ENCODE data around the gene OSER1.

The OSER1 gene

DNA sequence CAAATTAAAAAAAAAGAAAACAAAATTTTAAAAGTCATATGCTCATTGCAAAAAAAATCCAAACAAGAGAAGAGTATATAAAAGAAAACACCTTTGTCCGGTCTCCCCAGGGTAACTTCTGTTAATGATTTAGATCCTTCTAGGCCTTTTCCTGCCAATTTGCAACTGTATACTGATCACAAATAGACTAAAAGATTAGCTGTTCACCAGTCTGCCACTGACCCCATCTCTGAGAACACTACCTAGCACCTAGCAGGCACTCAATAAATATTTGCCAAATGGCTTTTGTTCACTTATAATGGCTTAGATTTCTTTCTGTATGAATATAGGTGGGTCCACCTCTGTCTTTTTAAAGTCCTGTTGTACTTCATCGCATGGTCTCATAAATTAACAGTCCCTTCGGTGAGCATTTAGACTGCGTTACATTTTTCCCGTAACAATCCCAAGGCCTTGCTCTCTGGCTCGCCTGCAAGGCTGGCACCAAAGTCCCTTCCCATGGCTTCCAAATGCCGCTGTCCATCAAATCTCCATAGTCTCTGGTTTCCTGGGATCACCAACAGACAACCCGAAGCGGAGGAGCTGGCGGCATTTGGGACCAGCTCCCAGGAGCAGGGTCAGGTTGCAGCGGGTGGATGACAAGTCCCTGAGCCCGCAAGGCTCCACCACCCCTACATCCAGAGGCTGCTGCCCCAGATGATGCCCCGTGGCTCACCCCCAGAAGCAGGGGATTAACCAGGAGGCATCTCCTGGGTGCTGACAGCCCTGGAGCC, 35.4 kb downstream of the OSER1 start:
- DNase-seq (ENCODE audit: low spot score), result no peak

DNA sequence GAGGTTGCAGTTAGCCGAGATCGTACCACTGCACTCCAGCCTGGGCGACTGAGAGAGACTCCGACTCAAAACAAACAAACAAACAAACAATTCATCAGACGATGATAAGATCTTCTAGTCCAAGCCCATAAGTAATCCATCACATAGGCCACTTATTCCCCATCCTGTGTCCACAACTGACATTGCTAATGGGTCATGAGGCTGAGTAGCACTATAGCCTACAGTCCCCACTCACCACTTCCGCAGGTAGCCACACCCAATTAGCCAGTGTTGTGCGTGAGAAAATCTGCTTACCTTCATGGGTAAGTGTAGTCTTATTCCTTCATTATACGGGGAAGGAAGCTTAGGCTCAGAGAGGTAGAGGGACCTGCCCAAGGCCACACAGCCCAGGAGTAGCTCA, 36.7 kb downstream of the OSER1 start:
- no peak for DNase-seq (ENCODE audit: low spot score)

DNA sequence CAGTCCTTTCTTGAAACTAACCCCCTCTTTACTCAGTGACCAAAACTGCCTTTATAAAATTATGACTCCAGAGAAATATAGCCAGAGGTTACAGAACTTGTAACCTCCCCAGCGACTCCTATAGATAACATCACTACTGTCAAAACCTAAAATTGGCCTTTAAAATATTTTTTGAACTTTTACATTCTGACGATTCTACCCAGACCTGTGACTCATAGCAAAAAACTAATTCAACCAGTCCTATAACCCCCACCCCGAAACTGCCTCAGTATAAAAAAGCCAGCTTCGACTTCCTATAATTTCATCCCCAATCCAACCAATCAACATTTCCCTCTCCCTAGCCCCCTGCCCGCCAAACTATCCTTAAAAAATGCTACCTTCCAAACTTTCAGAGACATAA, 37.5 kb downstream of the OSER1 start:
- DNase-seq (ENCODE audit: low spot score), result no peak

DNA sequence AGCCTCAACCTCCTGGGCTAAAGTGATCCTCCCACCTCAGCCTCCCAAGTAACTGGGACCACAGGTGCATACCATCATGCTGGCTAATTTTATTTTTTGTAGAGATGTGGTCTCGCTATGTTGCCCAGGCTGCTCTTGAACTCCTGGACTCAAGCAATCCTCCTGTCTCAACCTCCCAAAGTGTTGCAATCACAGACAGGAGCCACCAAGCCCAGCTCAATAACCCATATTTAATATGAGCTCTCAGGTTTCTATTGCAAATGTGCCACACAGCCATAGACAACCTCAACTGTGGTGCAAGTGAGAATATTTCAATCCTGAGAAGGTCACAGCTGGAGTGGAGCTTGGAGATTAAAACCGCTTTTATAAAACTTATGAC, 38.0 kb downstream of the OSER1 start:
- DNase-seq (ENCODE audit: low spot score), result no peak

DNA sequence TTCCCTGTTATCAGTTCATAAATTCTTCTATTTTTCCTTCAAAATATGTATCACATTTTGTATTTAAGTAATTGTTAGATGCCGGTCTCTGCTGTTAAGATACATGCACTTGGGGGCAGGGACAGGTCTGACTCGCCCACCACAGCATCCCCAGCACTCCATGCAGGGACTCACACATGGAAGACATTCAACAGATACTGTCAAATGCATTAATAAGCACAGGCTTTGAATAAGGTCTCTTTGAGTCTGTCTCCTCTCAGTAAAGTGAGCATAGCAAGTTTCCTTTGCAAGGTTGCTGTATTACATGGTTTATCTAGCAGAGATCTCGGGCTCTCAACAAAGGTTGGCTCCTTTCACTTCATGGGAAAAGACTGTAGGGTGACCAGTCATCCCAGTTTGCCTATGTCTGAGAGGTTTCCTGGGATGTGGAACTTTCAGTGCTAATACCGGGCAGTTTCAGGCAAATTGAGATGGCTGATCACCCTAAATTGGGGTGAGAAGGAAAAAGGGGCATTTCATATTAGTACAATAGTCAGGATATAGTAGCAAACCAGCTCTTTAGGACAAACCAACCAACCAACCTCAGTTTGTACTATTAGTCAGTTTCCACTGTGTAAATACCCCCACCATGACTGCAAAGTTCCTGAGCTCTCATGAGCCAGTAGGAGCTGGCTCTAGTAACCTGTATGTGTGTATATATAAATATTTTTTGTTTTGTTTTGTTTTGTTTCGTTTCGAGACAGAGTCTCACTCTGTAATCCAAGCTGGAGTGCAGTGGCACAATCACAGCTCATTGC, 38.6 kb downstream of the OSER1 start:
- DNase-seq (ENCODE audit: low spot score), result no peak

DNA sequence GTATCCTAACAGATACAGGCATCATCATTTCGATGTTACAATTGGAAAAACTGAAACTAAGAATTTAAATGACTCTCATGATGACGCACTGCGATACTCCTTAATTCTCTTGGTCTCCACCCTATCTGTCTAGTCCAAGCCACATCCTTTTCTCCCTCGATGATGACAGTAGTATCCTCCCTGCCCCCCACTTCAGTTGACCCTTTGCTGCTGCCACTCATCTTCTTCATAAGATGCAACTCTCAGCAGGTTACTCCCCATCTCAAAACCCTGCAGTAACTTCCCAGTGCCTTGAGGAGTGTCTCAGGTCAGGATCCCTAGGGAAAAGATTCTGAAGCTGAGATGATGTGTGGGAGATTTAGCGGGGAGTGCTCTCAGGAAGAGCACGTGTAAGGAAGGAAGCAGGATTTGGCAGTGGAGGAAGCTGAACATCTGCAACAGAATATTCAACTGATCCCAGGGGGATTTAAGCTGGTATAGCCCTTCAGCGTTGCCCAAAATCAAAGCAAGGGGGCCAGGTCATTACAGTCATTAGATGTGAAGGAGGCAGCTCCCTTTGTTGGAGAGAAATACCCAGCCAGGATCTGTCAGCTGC, 39.7 kb downstream of the OSER1 start:
- DNase-seq (ENCODE audit: low spot score), result no peak

DNA sequence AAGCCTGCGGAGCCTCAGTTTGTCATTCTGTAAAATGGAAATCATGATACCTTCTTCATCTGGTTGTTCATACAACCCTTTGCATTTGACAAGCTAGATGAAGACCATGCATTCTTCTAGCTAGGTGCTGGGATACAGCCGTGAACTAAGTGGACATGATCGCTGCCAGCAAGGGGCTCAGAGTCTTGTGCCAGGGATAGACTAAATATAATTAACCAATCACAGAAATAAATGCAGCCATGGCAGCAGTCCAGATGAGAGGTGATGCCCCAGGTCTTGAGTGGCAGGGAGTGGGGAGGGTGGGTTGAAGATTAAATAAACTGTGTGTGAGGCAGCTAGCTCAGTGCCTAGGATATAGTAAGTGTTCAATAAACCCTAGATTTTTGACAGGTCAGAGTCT, 42.8 kb downstream of the OSER1 start:
- no peak for DNase-seq (ENCODE audit: low spot score)

DNA sequence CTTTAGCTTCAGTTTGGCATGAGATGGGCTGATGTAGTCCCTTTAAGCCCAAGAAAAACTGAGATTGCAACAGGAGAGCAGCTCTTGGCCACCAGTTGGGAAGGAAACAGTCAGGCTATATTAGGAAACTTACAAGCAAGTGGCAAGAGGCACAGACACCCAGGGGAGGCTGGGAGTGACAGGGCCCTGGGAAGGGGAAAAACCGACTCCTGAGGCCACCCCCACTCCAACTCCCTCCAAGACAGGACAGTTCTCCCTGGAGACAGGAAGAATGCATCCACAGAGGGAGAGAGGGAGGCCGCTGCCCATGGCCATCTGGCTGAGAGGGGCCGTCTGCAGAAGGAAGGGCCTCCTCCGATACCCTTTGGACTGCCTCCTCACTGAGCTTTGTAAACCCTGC, 44.1 kb downstream of the OSER1 start:
- no peak for DNase-seq (ENCODE audit: low spot score)

DNA sequence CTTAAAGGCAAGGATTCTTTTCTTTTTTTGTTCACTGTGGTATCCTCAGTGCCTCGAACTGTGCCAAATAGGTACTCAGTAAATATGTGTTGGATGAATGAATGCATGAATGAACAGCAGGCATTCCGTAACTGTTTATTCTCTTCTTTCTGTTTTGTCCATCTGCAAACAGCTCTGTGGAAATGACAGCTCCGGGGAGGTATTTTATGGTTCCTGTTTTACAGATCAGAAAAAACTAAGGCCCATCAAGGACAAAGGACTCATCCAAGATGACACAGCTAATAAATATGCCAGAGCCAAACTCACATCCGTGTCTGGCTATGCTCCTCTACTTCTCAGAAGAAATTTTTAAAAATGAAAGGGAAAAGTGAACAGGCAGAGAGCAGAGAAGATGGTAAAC, 44.6 kb downstream of the OSER1 start:
- DNase-seq (ENCODE audit: low spot score), result no peak

DNA sequence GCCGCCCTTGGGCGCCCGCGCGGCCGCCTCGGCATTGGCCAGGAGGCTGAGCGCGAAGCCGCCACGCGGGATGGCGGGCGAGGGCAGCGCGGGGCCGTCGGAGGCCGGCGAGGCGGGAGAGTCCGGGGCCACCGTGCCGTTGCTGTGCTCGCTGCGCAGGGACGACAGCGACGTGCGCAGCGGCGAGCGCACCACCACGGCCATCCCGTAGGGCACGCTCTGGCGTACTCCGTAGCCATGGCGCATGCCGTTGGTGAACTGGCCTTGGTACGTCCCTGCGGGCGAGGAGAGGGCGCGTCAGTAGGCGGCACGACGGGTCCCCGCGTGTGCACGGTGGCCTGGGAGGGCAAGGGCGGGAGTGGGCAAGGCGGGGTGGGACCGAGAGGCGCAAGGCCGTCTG, 50.4 kb downstream of the OSER1 start:
- no peak for DNase-seq (ENCODE audit: low spot score)

DNA sequence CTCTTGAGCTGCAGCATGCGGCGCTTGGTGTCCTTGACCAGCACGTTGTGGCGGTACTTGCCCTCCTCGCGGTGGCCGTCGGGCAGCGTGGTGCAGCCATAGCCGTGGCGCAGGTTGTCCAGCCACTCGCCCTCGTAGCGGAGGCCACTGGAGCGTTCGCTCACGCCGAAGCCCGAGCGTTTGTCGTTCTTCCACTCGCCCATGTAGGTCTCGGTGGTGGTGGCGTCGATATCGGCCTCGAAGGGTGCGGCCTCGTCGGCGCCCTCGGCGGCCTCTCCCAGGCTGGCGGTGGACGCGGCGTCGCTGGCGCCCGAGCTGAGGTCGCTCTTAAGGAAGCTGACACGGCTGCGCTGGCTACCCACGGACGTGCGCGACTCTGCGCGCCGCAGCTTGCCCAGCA, 50.9 kb downstream of the OSER1 start:
- DNase-seq (ENCODE audit: low spot score), result no peak

DNA sequence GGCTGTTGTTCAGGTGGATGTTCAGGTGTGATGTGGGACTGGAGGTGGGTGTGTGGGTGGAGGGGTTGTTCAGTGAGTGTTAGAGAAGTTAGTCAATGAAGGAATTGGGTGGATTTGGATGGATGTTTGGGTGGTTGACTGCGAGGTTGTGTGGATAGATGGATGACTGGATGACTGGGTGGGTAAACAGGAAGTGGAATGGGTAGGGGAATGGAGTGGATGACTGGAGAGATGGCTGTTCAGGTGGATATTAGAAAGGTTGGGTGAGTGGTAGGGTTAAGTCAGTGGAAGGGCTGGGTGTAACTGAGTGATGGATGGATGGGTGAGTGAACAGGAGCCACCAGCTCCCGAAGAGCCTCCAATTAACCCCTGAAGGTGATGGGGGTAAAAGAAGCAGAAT, 51.4 kb downstream of the OSER1 start:
- no peak for DNase-seq (ENCODE audit: low spot score)

DNA sequence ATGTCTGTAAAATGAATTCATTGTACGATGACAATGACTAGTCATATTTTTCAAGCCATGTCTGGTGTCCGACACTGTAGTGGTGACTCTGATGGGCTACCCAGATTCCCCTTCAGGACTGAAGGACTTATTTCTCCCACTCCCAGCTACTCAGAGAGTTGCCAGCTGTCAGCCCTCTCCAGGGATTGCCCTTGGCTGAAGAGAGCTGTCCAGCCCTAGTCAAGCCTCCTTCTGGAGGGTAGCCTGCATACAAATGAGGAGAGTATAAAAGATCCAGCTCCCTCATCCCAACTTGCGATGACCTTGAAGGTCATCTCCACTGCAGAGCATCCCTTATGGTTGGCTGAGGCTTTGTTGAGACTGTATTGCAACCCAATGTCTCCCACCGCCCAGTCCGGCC, 53.5 kb downstream of the OSER1 start:
- DNase-seq (ENCODE audit: low spot score), result no peak

DNA sequence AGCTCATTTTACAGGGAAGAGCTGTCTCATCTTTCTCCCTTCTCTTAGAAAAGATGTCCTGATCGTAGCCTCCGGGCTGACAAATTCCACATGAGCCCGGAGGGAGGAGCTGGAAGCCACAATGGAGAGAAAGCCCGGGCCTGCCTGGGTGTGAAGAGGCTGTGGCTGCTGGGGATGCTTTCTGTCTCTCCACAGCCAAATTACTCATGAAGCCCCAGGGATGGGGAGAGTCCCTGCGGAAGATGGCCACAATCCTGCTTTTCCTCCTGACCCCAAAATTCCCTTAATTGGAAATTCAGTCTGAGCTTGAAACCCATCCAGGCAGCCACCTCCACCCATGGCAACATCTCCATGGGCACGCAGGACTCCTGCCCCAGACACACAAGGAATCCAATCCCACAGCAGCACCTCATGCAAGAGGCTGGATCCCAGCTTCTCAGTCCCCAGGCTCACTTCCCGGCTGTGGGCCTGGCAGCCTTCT, 56.0 kb downstream of the OSER1 start:
- no peak for DNase-seq (ENCODE audit: low spot score)

DNA sequence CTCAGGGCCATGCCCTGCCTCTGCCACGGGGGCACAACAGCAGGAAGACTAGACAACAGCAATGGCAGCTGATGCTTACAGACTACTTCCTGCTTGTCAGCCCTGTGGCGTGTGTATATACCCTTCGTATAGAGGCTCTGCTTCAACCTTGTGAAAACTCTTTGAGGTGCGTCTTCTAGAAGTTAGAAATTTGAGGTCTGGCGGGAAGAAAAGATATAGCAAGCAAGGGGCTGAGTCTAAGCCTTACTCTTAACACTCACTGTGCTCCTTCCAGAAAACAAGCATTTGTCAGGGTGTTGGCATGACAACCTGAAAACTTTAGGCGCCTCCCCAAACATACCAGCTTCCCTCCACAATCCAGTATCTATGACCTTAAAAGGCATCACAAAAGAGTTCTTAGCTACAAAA, 56.9 kb downstream of the OSER1 start:
- DNase-seq (ENCODE audit: low spot score), result no peak

DNA sequence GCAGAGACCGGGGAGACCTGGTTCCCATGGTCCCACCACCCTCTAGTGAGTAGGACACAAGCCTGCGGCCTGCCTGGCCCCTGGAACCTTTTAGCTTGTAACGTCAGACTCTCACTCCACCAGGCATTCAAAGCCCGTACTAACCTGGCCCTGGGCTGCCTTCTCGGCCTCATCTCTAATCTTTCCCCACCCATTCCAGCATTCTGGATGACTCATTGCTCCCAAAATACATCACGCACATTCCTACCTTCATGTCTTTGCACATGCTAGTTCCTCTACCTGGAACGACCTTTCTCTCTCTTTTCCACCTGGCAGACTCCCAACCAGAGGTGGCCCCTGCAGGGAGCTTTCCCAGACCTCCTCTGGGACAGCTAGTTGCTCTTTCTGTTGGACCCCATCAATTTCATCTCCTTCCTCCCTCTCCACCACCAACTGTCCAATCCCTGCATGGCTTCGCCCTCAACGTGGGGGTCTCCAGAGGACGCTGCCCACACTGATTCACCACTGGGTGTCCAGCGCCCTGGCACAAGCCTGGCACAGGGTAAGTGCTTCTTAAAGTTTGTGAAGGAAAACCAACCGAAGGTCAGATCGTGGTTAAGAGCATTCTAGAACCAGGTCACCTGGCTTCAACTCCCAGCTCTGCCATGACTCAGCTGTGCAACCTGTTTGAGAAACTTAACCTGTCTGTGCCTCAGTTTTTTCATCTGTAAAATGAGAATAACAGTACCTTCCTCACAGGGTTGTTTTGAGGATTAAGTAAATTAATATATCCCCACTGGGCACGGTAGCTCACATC, 58.8 kb downstream of the OSER1 start:
- no peak for DNase-seq (ENCODE audit: low spot score)

DNA sequence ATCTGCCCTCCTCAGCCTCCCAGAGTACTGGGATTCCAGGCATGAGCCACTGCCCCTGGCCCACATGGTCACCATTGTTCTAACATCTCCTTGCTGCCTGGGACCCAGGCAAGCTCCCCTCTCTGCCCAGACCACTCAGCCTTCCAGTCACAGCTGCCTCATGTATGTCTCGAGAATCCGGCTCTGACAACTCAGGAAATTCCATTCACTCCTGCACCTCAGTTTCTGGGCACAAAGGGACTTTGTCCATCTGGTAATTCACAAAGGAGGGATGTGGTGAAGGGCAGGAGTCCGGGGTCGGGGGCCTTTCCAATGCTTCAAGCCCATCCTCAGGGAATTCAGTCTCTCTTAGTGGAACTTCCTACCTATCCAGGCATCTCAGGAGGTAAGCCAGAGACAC, 64.3 kb downstream of the OSER1 start:
- no peak for DNase-seq (ENCODE audit: low spot score)
